CD4-positive, alpha-beta memory T cell (primary cell): Measurements from ENCODE around the gene GABARAPL2. TPM values are rescaled to one million over a fixed set of nuclear protein-coding genes. Genes with fewer than 3 reads are reported as not detected.

ENCODE experiments used
- CTCF ChIA-PET: fragments of 350-600 bp; sonication (Branson Sonifier 250); formaldehyde crosslinking; loops from one replicate; lab custom pipeline; 2021; ENCODE audit warnings: inconsistent platforms; ENCODE audit not compliant: partially characterized antibody; lab: Charles Lee
- POLR2A ChIA-PET: fragments of 350-600 bp; sonication (Branson Sonifier 250); formaldehyde crosslinking; loops from one replicate; lab custom pipeline; 2021; ENCODE audit not compliant: partially characterized antibody; lab: Charles Lee
- DNase-seq, 5 donors: peaks; one replicate each; pipeline versions ENCODE4 v3.0.0 to v3.0.0-alpha.2; 2020 to 2022; ENCODE audit warnings: mixed read lengths in 1 of 5
- H3K27ac ChIP-seq: one replicate; pipeline ENCODE4 v1.7.0; 2013; ENCODE audit warnings: low read depth, low read length
- H3K27me3 ChIP-seq: 2 replicates; pipeline ENCODE4 v1.7.0; 2013; ENCODE audit warnings: mild to moderate bottlenecking, low read length, moderate library complexity; ENCODE audit not compliant: insufficient read depth
- H3K36me3 ChIP-seq: 2 replicates; pipeline ENCODE4 v1.7.0; 2013; ENCODE audit warnings: mild to moderate bottlenecking, low read length, moderate library complexity; ENCODE audit not compliant: insufficient read depth
- H3K4me1 ChIP-seq: 2 replicates; pipeline ENCODE4 v1.7.0; 2013; ENCODE audit warnings: mild to moderate bottlenecking, low read length, moderate library complexity; ENCODE audit not compliant: insufficient read depth
- H3K4me3 ChIP-seq, 2 donors: one replicate each; pipeline ENCODE4 v1.7.0; 2013; ENCODE audit warnings: low read length in 2 of 2, mild to moderate bottlenecking in 1 of 2
- H3K9me3 ChIP-seq, 2 donors: one replicate each; pipeline ENCODE4 v1.7.0; 2013; ENCODE audit warnings: low read length in 2 of 2, control low read depth in 1 of 2; ENCODE audit not compliant: control insufficient read depth in 1 of 2
- H3K27ac Mint-ChIP-seq, 7 donors: one replicate each; pipeline ENCODE4 v1.8.0; 2020 to 2021; ENCODE audit warnings: mixed read lengths in 7 of 7, mild to moderate bottlenecking in 6 of 7, inconsistent platforms in 3 of 7, moderate library complexity in 3 of 7
- H3K27me3 Mint-ChIP-seq, 2 donors: one replicate each; pipeline ENCODE4 v1.8.0; 2020 to 2021; ENCODE audit warnings: mixed read lengths in 2 of 2
- H3K36me3 Mint-ChIP-seq, 2 donors: one replicate each; pipeline ENCODE4 v1.8.0; 2020 to 2021; ENCODE audit warnings: mixed read lengths in 2 of 2, inconsistent platforms in 1 of 2, mild to moderate bottlenecking in 1 of 2
- H3K4me1 Mint-ChIP-seq, 4 donors: one replicate each; pipeline ENCODE4 v1.8.0; 2020 to 2021; ENCODE audit warnings: mixed read lengths in 4 of 4, mild to moderate bottlenecking in 1 of 4
- H3K4me3 Mint-ChIP-seq, 8 donors: one replicate each; pipeline ENCODE4 v1.8.0; 2020 to 2021; ENCODE audit warnings: mixed read lengths in 8 of 8, mild to moderate bottlenecking in 7 of 8, moderate library complexity in 6 of 8, inconsistent platforms in 3 of 8
- H3K9me3 Mint-ChIP-seq, 8 donors: one replicate each; pipeline ENCODE4 v1.8.0; 2020 to 2021; ENCODE audit warnings: mixed read lengths in 8 of 8, mild to moderate bottlenecking in 5 of 8, inconsistent platforms in 3 of 8, moderate library complexity in 1 of 8
- intact Hi-C: fragments of 100-400 bp; cut with micrococcal nuclease; formaldehyde crosslinking; loops from one replicate; pipeline ENCODE4 v1.15.1; 2023
- polyA plus RNA-seq, 2 donors: library from polyadenylated mRNA; unstranded; fragments of 300-500 nt; fragmentation: Illumina TruSeq; gene quantifications; one replicate each; pipeline ENCODE4 v1.2.3, GENCODE V29; 2021
- total RNA-seq, 2 experiments: library from RNA; stranded (reverse); gene quantifications; one replicate each; pipeline ENCODE4 v1.2.3, GENCODE V29; 2021

The GABARAPL2 gene
- total RNA-seq = 100 to 1,000 TPM in 1 of 2 experiments, 10 to 100 TPM in 1; 91.9 to 100 TPM
- 100 to 1,000 TPM; 277 to 285 TPM for polyA plus RNA-seq

- POLR2A ChIA-PET = interaction anchor here (0.6 to 5.7 kb wide), 13 partner anchors 10 to 1625 kb away, joined by 3 to 69 read pairs (median 6); partner anchors contain the start of genes ADAT1, CFDP1, KARS1 and MON1B
- peaks cover 20% of the 10 kb centered on the region for H3K36me3 ChIP-seq
- Mint-ChIP-seq H3K4me3 (peak within 1 kb of the TSS; percentile 89 to 100 (median 97)), H3K4me1 (peaks cover 25 to 56% (median 38%) of the 10 kb centered on the region in 4 donors), H3K36me3 (peaks cover 1 to 38% of the 10 kb centered on the region in 2 donors), H3K27me3 (peaks cover 0 to 7% of the 10 kb centered on the region in 2 donors), H3K9me3 (peaks cover 0 to 3% (median 0%) of the 10 kb centered on the region in 8 donors), H3K27ac (peak within 1 kb of the TSS; percentile 84 to 100 (median 97))
- H3K27me3 ChIP-seq = no peaks in the 10 kb centered on the region
- peak within 1 kb of the TSS; percentile 68 to 100 for H3K4me3 ChIP-seq
- H3K9me3 ChIP-seq = no peaks in the 10 kb centered on the region
- peak within 1 kb of the TSS; percentile 82 for H3K27ac ChIP-seq
- H3K4me1 ChIP-seq = peaks cover 48% of the 10 kb centered on the region
- peak; percentile 87 to 95 (median 91) for DNase-seq
- CTCF ChIA-PET = interaction anchor here (0.7 to 3.4 kb wide), 9 partner anchors 10 to 198 kb away, joined by 3 to 14 read pairs (median 8); partner anchors contain the start of genes KARS1, TERF2IP and TMEM231
- intact Hi-C loops = loop anchor here (1.0 to 10.0 kb wide), 7 partner anchors 10 to 961 kb away; partner anchors contain the start of genes ADAT1, CFDP1, GLG1 and KARS1
Observed at GRCh38 chr16:75566040-75566757, at the start of gene GABARAPL2. Gene GABARAPL2, plus strand, starts transcription at chr16:75566379. Its CDS starts 108 bp downstream, at chr16:75566487.

GRCh38 chr16:75519175-75519574 is 47.0 kb upstream of the GABARAPL2 start:
- H3K27ac Mint-ChIP-seq = no peak overlapping the region
- no peak overlapping the region for H3K4me3 ChIP-seq
- peaks cover 0 to 3% (median 0%) of the 10 kb centered on the region in 8 donors for H3K9me3 Mint-ChIP-seq
- H3K4me3 Mint-ChIP-seq = no peak overlapping the region
- peaks cover 8% of the 10 kb centered on the region for H3K4me1 ChIP-seq
- CTCF ChIA-PET = interaction anchor here (0.6 to 4.6 kb wide), 8 partner anchors 8 to 102 kb away, joined by 4 to 46 read pairs (median 16); partner anchors contain the start of genes TMEM170A and TMEM231
- no peaks in the 10 kb centered on the region for H3K27me3 Mint-ChIP-seq
- H3K27me3 ChIP-seq = no peaks in the 10 kb centered on the region
- POLR2A ChIA-PET = no interaction called here
- H3K27ac ChIP-seq = no peak overlapping the region
- no peak for DNase-seq
- H3K36me3 ChIP-seq = no peaks in the 10 kb centered on the region
- intact Hi-C loops = no loop called here
- peaks cover 0 to 2% of the 10 kb centered on the region in 2 donors for H3K36me3 Mint-ChIP-seq
- no peaks in the 10 kb centered on the region for H3K9me3 ChIP-seq
- H3K4me1 Mint-ChIP-seq = peaks cover 10 to 21% (median 16%) of the 10 kb centered on the region in 4 donors

- H3K9me3 Mint-ChIP-seq = no peaks in the 10 kb centered on the region
- ChIA-PET POLR2A (no interaction called here), CTCF (interaction anchor here (1.6 kb wide), 1 partner anchor 7 kb away, joined by 4 read pairs; no protein-coding TSS in a partner anchor)
- DNase-seq = no peak
- H3K36me3 Mint-ChIP-seq = no peaks in the 10 kb centered on the region
- peaks cover 0 to 2% (median under 1%) of the 10 kb centered on the region in 4 donors for H3K4me1 Mint-ChIP-seq
- intact Hi-C loops = no loop called here
- H3K27me3 ChIP-seq = no peaks in the 10 kb centered on the region
- H3K27ac ChIP-seq = no peak overlapping the region
- no peak overlapping the region for H3K27ac Mint-ChIP-seq
- H3K4me3 ChIP-seq = no peak overlapping the region
- H3K27me3 Mint-ChIP-seq = no peaks in the 10 kb centered on the region
- no peaks in the 10 kb centered on the region for H3K9me3 ChIP-seq
- no peaks in the 10 kb centered on the region for H3K4me1 ChIP-seq
- H3K4me3 Mint-ChIP-seq = no peak overlapping the region
- H3K36me3 ChIP-seq = no peaks in the 10 kb centered on the region
Observed at GRCh38 chr16:75526032-75526790, 40.0 kb upstream of the GABARAPL2 start.

GRCh38 chr16:75527825-75528299 is 38.3 kb upstream of the GABARAPL2 start:
- POLR2A ChIA-PET = no interaction called here
- no peaks in the 10 kb centered on the region for H3K27me3 Mint-ChIP-seq
- intact Hi-C loops = no loop called here
- no peaks in the 10 kb centered on the region for H3K9me3 Mint-ChIP-seq
- Histone ChIP-seq H3K9me3 (no peaks in the 10 kb centered on the region), H3K27me3 (no peaks in the 10 kb centered on the region), H3K4me3 (no peak overlapping the region), H3K27ac (no peak overlapping the region), H3K36me3 (no peaks in the 10 kb centered on the region), H3K4me1 (no peaks in the 10 kb centered on the region)
- no peak for DNase-seq
- no peaks in the 10 kb centered on the region for H3K36me3 Mint-ChIP-seq
- CTCF ChIA-PET = interaction anchor here (0.6 to 1.6 kb wide), 2 partner anchors 9 to 10 kb away, joined by 3 to 4 read pairs; no protein-coding TSS in a partner anchor
- no peak overlapping the region for H3K27ac Mint-ChIP-seq
- H3K4me3 Mint-ChIP-seq = no peak overlapping the region
- no peaks in the 10 kb centered on the region for H3K4me1 Mint-ChIP-seq

GRCh38 chr16:75529056-75529905 is 36.9 kb upstream of the GABARAPL2 start:
- H3K4me1 ChIP-seq = no peaks in the 10 kb centered on the region
- intact Hi-C loops = no loop called here
- H3K27me3 Mint-ChIP-seq = no peaks in the 10 kb centered on the region
- H3K4me3 Mint-ChIP-seq = no peak overlapping the region
- POLR2A ChIA-PET = no interaction called here
- H3K4me3 ChIP-seq = no peak overlapping the region
- DNase-seq = no peak
- H3K27ac Mint-ChIP-seq = no peak overlapping the region
- no peak overlapping the region for H3K27ac ChIP-seq
- H3K36me3 ChIP-seq = no peaks in the 10 kb centered on the region
- H3K9me3 ChIP-seq = no peaks in the 10 kb centered on the region
- no peaks in the 10 kb centered on the region for H3K9me3 Mint-ChIP-seq
- H3K36me3 Mint-ChIP-seq = no peaks in the 10 kb centered on the region
- H3K27me3 ChIP-seq = no peaks in the 10 kb centered on the region
- H3K4me1 Mint-ChIP-seq = no peaks in the 10 kb centered on the region
- CTCF ChIA-PET = no interaction called here

GRCh38 chr16:75529959-75530358 is 36.2 kb upstream of the GABARAPL2 start:
- no peaks in the 10 kb centered on the region for H3K27me3 Mint-ChIP-seq
- intact Hi-C loops = no loop called here
- CTCF ChIA-PET = interaction anchor here (2.3 kb wide), 1 partner anchor 12 kb away, joined by 11 read pairs; no protein-coding TSS in a partner anchor
- H3K4me1 Mint-ChIP-seq = no peaks in the 10 kb centered on the region
- POLR2A ChIA-PET = no interaction called here
- DNase-seq = no peak
- no peaks in the 10 kb centered on the region for H3K36me3 Mint-ChIP-seq
- H3K4me3 Mint-ChIP-seq = no peak overlapping the region
- H3K27ac Mint-ChIP-seq = no peak overlapping the region
- no peak overlapping the region for H3K4me3 ChIP-seq
- no peaks in the 10 kb centered on the region for H3K36me3 ChIP-seq
- H3K9me3 ChIP-seq = no peaks in the 10 kb centered on the region
- no peaks in the 10 kb centered on the region for H3K9me3 Mint-ChIP-seq
- H3K27me3 ChIP-seq = no peaks in the 10 kb centered on the region
- no peak overlapping the region for H3K27ac ChIP-seq
- no peaks in the 10 kb centered on the region for H3K4me1 ChIP-seq
